ENCODE measurements around the gene IDUA.
"Not testable (repeated sequence)": the region's sequence is repeated elsewhere in the genome, so short reads cannot be mapped to it uniquely, and the experiment has no call there.

IDUA gene

GRCh38 chr4:986879-987623 lies at the start of gene IDUA:
Gene IDUA (plus strand): TSS chr4:987044. CDS start chr4:987085, 41 bp downstream.
- peak; percentile 73 for DNase-seq (ENCODE audit: low read depth)

GRCh38 chr4:939508-939907 lies 47.3 kb upstream of the IDUA start:
- not testable (repeated sequence) for DNase-seq (ENCODE audit: low read depth)

GRCh38 chr4:945274-946102 lies 41.4 kb upstream of the IDUA start:
- no peak for DNase-seq (ENCODE audit: low read depth)

GRCh38 chr4:946103-946450 lies 40.8 kb upstream of the IDUA start:
- no peak for DNase-seq (ENCODE audit: low read depth)

GRCh38 chr4:946517-947471 lies 40.0 kb upstream of the IDUA start:
- DNase-seq (ENCODE audit: low read depth), result no peak

GRCh38 chr4:947491-947971 lies 39.3 kb upstream of the IDUA start:
- no peak for DNase-seq (ENCODE audit: low read depth)

- no peak for DNase-seq (ENCODE audit: low read depth)
Measured at GRCh38 chr4:948101-948935, 38.5 kb upstream of the IDUA start.

- no peak for DNase-seq (ENCODE audit: low read depth)
Measured at GRCh38 chr4:948936-949300, 37.9 kb upstream of the IDUA start.

GRCh38 chr4:949656-950055 lies 37.2 kb upstream of the IDUA start:
- DNase-seq (ENCODE audit: low read depth), result no peak

GRCh38 chr4:950136-951020 lies 36.5 kb upstream of the IDUA start:
- no peak for DNase-seq (ENCODE audit: low read depth)

- no peak for DNase-seq (ENCODE audit: low read depth)
Measured at GRCh38 chr4:951186-951585, 35.7 kb upstream of the IDUA start.

GRCh38 chr4:951594-952468 lies 35.0 kb upstream of the IDUA start:
- DNase-seq (ENCODE audit: low read depth), result no peak

GRCh38 chr4:952881-953573 lies 33.8 kb upstream of the IDUA start:
- no peak for DNase-seq (ENCODE audit: low read depth)

GRCh38 chr4:953574-953915 lies 33.3 kb upstream of the IDUA start:
- no peak for DNase-seq (ENCODE audit: low read depth)

GRCh38 chr4:954211-955020 lies 32.4 kb upstream of the IDUA start:
- DNase-seq (ENCODE audit: low read depth), result no peak

GRCh38 chr4:955161-955921 lies 31.5 kb upstream of the IDUA start:
- DNase-seq (ENCODE audit: low read depth), result no peak

GRCh38 chr4:955931-956381 lies 30.9 kb upstream of the IDUA start:
- DNase-seq (ENCODE audit: low read depth), result no peak

Data from HS-5 (cell line).